Activated CD4-positive, alpha-beta memory T cell treated with anti-CD3 and anti-CD28 coated beads, Interleukin-2, amount 10 ng/mL, durations not matched to agents 7 days and 5 days (primary cell): ENCODE measurements around the gene GPM6B. TPM values are rescaled to one million over a fixed set of nuclear protein-coding genes. Genes with fewer than 3 reads are reported as not detected.

Experiments used
- CTCF ChIA-PET: fragments of 350-600 bp; sonication (Branson Sonifier 250); formaldehyde crosslinking; loops from one replicate; lab custom pipeline; 2021; ENCODE audit warnings: antibody characterized with exemption, inconsistent platforms; lab: Charles Lee
- POLR2A ChIA-PET: fragments of 350-600 bp; sonication (Branson Sonifier 250); formaldehyde crosslinking; loops from one replicate; lab custom pipeline; 2021; ENCODE audit warnings: antibody characterized with exemption; lab: Charles Lee
- DNase-seq: peaks from one replicate; pipeline ENCODE4 v3.0.0-alpha.2; 2020
- H3K27ac Mint-ChIP-seq: one replicate; pipeline ENCODE4 v1.8.0; 2021; ENCODE audit warnings: mild to moderate bottlenecking, mixed read lengths
- H3K27me3 Mint-ChIP-seq: one replicate; pipeline ENCODE4 v1.8.0; 2021; ENCODE audit warnings: mixed read lengths
- H3K36me3 Mint-ChIP-seq: one replicate; pipeline ENCODE4 v1.8.0; 2021; ENCODE audit warnings: low read depth, mixed read lengths
- H3K4me1 Mint-ChIP-seq: one replicate; pipeline ENCODE4 v1.8.0; 2021; ENCODE audit warnings: mixed read lengths
- H3K4me3 Mint-ChIP-seq: one replicate; pipeline ENCODE4 v1.8.0; 2021; ENCODE audit warnings: mild to moderate bottlenecking, mixed read lengths
- H3K9me3 Mint-ChIP-seq: one replicate; pipeline ENCODE4 v1.8.0; 2021; ENCODE audit warnings: mixed read lengths
- total RNA-seq, 2 experiments: library from RNA; stranded (reverse); gene quantifications; one replicate each; pipeline ENCODE4 v1.2.3, GENCODE V29; 2021

Gene GPM6B
- total RNA-seq, 2 experiments from 2014 or later: not detected

DNA sequence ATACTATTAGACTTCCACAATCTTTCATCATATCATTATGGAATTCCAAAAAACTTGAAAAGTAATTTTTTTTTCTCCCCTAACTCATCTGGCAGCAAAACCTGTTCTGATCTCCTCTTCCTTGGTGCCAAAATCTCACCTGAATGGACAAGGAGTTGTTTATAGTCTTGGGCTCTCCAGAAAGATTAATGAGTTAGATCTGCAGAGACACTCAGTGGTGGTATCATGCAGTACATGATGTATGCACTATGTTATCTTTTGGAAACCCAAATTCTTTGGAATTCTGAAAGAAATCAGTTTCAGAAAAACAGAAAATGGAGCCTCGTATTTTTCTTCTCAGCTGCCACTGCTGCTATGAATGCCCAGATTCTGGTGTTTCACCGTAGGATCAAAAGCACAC, 11.7 kb downstream of the GPM6B start:
- ChIA-PET POLR2A (no interaction called here), CTCF (no interaction called here)
- Mint-ChIP-seq H3K36me3 (no peaks in the 10 kb centered on the region), H3K4me3 (no peak overlapping the region), H3K9me3 (no peaks in the 10 kb centered on the region), H3K27ac (no peak overlapping the region), H3K4me1 (no peaks in the 10 kb centered on the region), H3K27me3 (peaks cover 10% of the 10 kb centered on the region)
- DNase-seq: no peak

GRCh38 chrX:13803116-13803515, 13.8 kb downstream of the GPM6B start:
- POLR2A ChIA-PET: no interaction called here
- Mint-ChIP-seq H3K9me3 (no peaks in the 10 kb centered on the region), H3K4me1 (no peaks in the 10 kb centered on the region), H3K36me3 (no peaks in the 10 kb centered on the region), H3K27me3 (peaks cover 7% of the 10 kb centered on the region), H3K4me3 (no peak overlapping the region), H3K27ac (no peak overlapping the region)
- no peak for DNase-seq
- CTCF ChIA-PET: no interaction called here

DNA sequence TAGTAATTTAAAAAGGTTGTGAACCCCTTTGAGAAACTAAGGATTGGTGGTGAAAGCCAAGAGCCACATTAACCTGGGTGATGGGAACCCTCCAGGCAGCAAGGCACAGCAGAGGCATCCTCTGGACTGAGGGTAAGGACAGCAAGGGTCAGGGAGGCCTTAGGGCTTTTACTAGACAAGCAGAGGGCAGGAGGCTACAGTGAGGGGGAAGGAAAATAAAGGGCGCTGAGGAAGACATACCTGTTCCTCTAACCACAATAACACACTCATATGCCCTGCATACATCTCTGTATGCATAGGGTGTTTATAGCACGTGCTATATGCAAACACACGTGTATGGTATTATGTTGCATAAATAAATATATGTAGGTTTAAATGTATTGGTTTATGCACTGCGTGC, 18.7 kb downstream of the GPM6B start:
- H3K9me3 Mint-ChIP-seq: no peaks in the 10 kb centered on the region
- CTCF ChIA-PET: no interaction called here
- H3K27ac Mint-ChIP-seq: no peak overlapping the region
- no peaks in the 10 kb centered on the region for H3K27me3 Mint-ChIP-seq
- H3K4me3 Mint-ChIP-seq: no peak overlapping the region
- no peak for DNase-seq
- H3K4me1 Mint-ChIP-seq: no peaks in the 10 kb centered on the region
- POLR2A ChIA-PET: no interaction called here
- no peaks in the 10 kb centered on the region for H3K36me3 Mint-ChIP-seq

- ChIA-PET CTCF (no interaction called here), POLR2A (no interaction called here)
- H3K9me3 Mint-ChIP-seq: no peaks in the 10 kb centered on the region
- no peak for DNase-seq
- H3K27me3 Mint-ChIP-seq: no peaks in the 10 kb centered on the region
- no peak overlapping the region for H3K4me3 Mint-ChIP-seq
- H3K36me3 Mint-ChIP-seq: no peaks in the 10 kb centered on the region
- H3K4me1 Mint-ChIP-seq: no peaks in the 10 kb centered on the region
- no peak overlapping the region for H3K27ac Mint-ChIP-seq
These were observed 19.4 kb downstream of the GPM6B start for GRCh38 chrX:13797512-13797911.

DNA sequence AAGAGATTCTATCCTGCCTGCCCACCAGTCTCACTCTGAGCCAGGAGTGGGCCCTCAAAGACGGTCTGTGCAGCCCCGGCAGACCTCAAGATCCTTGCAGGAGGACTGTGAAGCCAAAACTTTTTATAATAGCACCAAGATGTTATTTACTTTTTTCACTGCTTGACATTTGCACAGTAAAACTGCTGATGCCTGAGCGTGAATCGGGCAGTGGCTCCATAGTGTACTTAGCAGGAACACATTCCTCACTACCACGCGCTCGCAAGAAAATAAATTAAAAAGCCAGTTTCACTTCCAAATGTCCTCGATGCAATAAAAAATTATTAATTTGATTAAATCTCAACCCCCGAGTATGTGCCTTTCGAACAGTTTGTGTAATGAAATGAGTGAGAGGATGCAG, 22.5 kb downstream of the GPM6B start:
- no peak for DNase-seq
- POLR2A ChIA-PET: no interaction called here

GRCh38 chrX:13793897-13794296, 23.0 kb downstream of the GPM6B start:
- CTCF ChIA-PET: no interaction called here
- no peak overlapping the region for H3K27ac Mint-ChIP-seq
- no peaks in the 10 kb centered on the region for H3K36me3 Mint-ChIP-seq

More for the DNA sequence above, 22.5 kb downstream of the GPM6B start:
- Mint-ChIP-seq H3K4me1 (no peaks in the 10 kb centered on the region), H3K27me3 (no peaks in the 10 kb centered on the region), H3K27ac (no peak overlapping the region), H3K9me3 (no peaks in the 10 kb centered on the region), H3K4me3 (no peak overlapping the region), H3K36me3 (no peaks in the 10 kb centered on the region)
- CTCF ChIA-PET: no interaction called here

GRCh38 chrX:13791559-13791958, 25.3 kb downstream of the GPM6B start:
- Mint-ChIP-seq H3K4me3 (no peak overlapping the region), H3K36me3 (no peaks in the 10 kb centered on the region), H3K9me3 (no peaks in the 10 kb centered on the region), H3K4me1 (no peaks in the 10 kb centered on the region), H3K27me3 (no peaks in the 10 kb centered on the region), H3K27ac (no peak overlapping the region)
- no peak for DNase-seq
- ChIA-PET POLR2A (interaction anchor here (0.7 kb wide), 1 partner anchor 301 kb away, joined by 3 read pairs; no protein-coding TSS in a partner anchor), CTCF (no interaction called here)

More at GRCh38 chrX:13793897-13794296, 23.0 kb downstream of the GPM6B start:
- DNase-seq: no peak
- POLR2A ChIA-PET: no interaction called here
- H3K9me3 Mint-ChIP-seq: no peaks in the 10 kb centered on the region
- H3K27me3 Mint-ChIP-seq: no peaks in the 10 kb centered on the region
- no peaks in the 10 kb centered on the region for H3K4me1 Mint-ChIP-seq
- no peak overlapping the region for H3K4me3 Mint-ChIP-seq

GRCh38 chrX:13791145-13791544, 25.7 kb downstream of the GPM6B start:
- Mint-ChIP-seq H3K4me1 (no peaks in the 10 kb centered on the region), H3K9me3 (no peaks in the 10 kb centered on the region), H3K27me3 (no peaks in the 10 kb centered on the region), H3K36me3 (no peaks in the 10 kb centered on the region), H3K4me3 (no peak overlapping the region), H3K27ac (no peak overlapping the region)
- POLR2A ChIA-PET: interaction anchor here (0.7 kb wide), 1 partner anchor 301 kb away, joined by 3 read pairs; no protein-coding TSS in a partner anchor
- DNase-seq: no peak
- CTCF ChIA-PET: no interaction called here

DNA sequence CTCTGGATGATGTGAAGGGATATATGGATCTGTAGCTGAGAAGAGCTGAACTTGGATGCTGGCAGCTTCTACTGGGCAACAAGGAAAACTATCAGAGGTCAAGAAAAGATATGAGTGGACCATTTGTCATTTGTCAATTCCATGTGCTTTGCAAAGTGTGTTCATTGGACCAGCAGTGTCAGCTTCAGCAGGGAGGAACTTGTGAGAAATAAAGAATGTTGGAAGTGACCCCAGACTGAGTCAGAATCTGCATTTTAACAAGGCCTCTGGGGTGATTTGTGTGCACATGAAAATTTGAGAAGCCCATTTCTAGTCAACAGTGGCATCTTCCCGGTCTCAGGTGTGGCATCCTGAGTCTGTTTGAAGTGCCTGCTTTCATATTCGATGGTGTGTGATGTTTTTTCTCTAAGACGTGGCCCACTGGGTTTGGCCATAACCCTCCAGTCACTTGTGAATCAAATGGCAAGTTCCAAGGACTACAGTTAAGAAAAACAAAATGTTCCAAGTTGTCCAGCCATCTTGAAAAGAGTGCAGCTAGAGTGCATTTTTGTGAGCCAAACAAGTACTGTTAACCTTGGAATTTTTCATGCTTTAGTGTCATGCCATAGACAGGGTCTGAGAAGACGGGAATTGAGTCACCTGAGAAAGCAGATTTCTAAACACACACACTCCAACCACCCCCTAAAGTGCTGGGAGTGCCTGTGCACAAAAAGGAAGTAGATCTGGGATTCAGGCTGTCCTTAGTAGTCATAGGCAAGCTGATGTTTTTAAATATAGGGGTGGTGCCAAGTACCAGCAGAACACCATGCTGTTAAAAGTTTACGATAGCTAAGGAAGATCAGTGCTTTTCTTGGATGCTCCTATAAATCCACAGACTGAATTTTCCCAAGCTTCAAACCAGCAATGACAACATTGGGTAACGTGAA, 26.4 kb downstream of the GPM6B start:
- no peaks in the 10 kb centered on the region for H3K27me3 Mint-ChIP-seq
- no peak overlapping the region for H3K27ac Mint-ChIP-seq
- ChIA-PET CTCF (no interaction called here), POLR2A (no interaction called here)
- no peaks in the 10 kb centered on the region for H3K9me3 Mint-ChIP-seq
- H3K36me3 Mint-ChIP-seq: no peaks in the 10 kb centered on the region
- H3K4me1 Mint-ChIP-seq: no peaks in the 10 kb centered on the region
- H3K4me3 Mint-ChIP-seq: no peak overlapping the region
- no peak for DNase-seq

- ChIA-PET CTCF (no interaction called here), POLR2A (no interaction called here)
- Mint-ChIP-seq H3K36me3 (no peaks in the 10 kb centered on the region), H3K27ac (no peak overlapping the region), H3K9me3 (no peaks in the 10 kb centered on the region), H3K4me1 (no peaks in the 10 kb centered on the region), H3K27me3 (no peaks in the 10 kb centered on the region), H3K4me3 (no peak overlapping the region)
- DNase-seq: no peak
These were observed 30.8 kb downstream of the GPM6B start for GRCh38 chrX:13786048-13786447.

DNA sequence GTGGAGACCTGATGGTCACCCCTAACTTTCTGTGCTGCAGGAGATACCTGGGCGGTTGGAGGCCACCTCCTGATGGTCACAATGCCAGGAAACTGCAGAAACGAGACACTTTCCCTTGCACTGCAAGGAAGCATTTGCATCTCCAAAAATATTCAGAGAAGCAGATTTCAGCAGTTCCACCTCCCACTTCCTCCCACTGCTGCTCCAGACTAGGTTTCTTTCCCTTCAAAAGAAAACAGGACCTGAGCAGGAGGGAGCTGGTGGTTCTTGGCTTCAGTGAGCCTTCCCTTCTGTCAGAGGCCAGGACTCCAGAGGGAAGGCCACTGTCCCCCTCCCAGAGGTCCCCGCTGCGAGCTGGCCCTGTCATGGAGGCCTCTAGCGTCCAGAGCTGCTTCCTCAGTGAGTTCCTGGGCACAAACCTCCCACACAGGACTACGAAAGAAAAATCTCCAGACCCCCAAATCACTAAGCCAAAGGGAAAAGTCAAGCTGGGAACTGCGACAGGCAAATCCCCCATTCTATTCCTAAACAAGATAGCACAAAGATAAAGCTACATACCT, 35.9 kb downstream of the GPM6B start:
- CTCF ChIA-PET: interaction anchor here (1.6 kb wide), 1 partner anchor 251 kb away, joined by 3 read pairs; no protein-coding TSS in a partner anchor
- Mint-ChIP-seq H3K9me3 (no peaks in the 10 kb centered on the region), H3K4me3 (no peak overlapping the region), H3K36me3 (no peaks in the 10 kb centered on the region), H3K27ac (no peak overlapping the region), H3K27me3 (no peaks in the 10 kb centered on the region), H3K4me1 (no peaks in the 10 kb centered on the region)
- DNase-seq: no peak
- POLR2A ChIA-PET: no interaction called here

GRCh38 chrX:13778916-13779315, 38.0 kb downstream of the GPM6B start:
- Mint-ChIP-seq H3K4me3 (no peak overlapping the region), H3K36me3 (peaks cover 8% of the 10 kb centered on the region), H3K4me1 (no peaks in the 10 kb centered on the region), H3K27ac (no peak overlapping the region), H3K27me3 (no peaks in the 10 kb centered on the region), H3K9me3 (no peaks in the 10 kb centered on the region)
- DNase-seq: no peak
- ChIA-PET POLR2A (no interaction called here), CTCF (no interaction called here)

- CTCF ChIA-PET: interaction anchor here (0.6 kb wide), 2 partner anchors 94 to 485 kb away, joined by 3 read pairs; no protein-coding TSS in a partner anchor
- Mint-ChIP-seq H3K27ac (no peak overlapping the region), H3K27me3 (no peaks in the 10 kb centered on the region), H3K36me3 (peaks cover 8% of the 10 kb centered on the region), H3K4me1 (no peaks in the 10 kb centered on the region), H3K9me3 (no peaks in the 10 kb centered on the region), H3K4me3 (no peak overlapping the region)
- POLR2A ChIA-PET: no interaction called here
- no peak for DNase-seq
These were observed 40.5 kb downstream of the GPM6B start for GRCh38 chrX:13776387-13776786.
